HepG2 (cell line): ENCODE results near the gene ALDH3B2.

Experiments
- CC2D1A ChIP-seq: sonication (generic); formaldehyde crosslinking; IDR thresholded peaks from 2 replicates; pipeline ENCODE4 v1.8.1; 2023; ENCODE audit warnings: mild to moderate bottlenecking, missing genetic modification reagents
- DPF2 ChIP-seq: sonication (generic); formaldehyde crosslinking; IDR thresholded peaks from 2 replicates; pipeline ENCODE4 v1.4.0; 2020; ENCODE audit warnings: mild to moderate bottlenecking, low read depth, missing genetic modification reagents, borderline replicate concordance
- ETV5 ChIP-seq: IDR thresholded peaks from 2 replicates; pipeline ENCODE4 v1.6.1; 2018; ENCODE audit warnings: missing biosample characterization, missing genetic modification reagents, inconsistent platforms, borderline replicate concordance
- JUNB ChIP-seq: sonication (generic); formaldehyde crosslinking; IDR thresholded peaks from 2 replicates; pipeline ENCODE4 v1.8.0; 2022; ENCODE audit warnings: missing genetic modification reagents, mild to moderate bottlenecking, borderline replicate concordance
- POLR2A ChIP-seq, 2 experiments: IDR thresholded peaks; 2 replicates each; pipeline ENCODE4 v1.6.1; 2011; ENCODE audit warnings: low read depth in 2 of 2, low read length in 2 of 2, mild to moderate bottlenecking in 1 of 2, moderate library complexity in 1 of 2; ENCODE audit not compliant: insufficient read depth in 1 of 2
- SIN3B ChIP-seq: fragments of 150-350 bp; IDR thresholded peaks from 2 replicates; pipeline ENCODE4 v1.6.1; 2014; ENCODE audit warnings: low read length
- ZNF121 ChIP-seq: sonication (generic); formaldehyde crosslinking; IDR thresholded peaks from 2 replicates; pipeline ENCODE4 v1.5.0; 2020; ENCODE audit warnings: mild to moderate bottlenecking, missing genetic modification reagents
- TF ChIP-seq, protein P1 (sequence below): sonication (generic); formaldehyde crosslinking; IDR thresholded peaks from 2 replicates; pipeline ENCODE4 v1.5.0; 2020; ENCODE audit warnings: mild to moderate bottlenecking, missing genetic modification reagents, moderate library complexity
- TF ChIP-seq, protein P2 (sequence below): IDR thresholded peaks from 2 replicates; pipeline ENCODE4 v1.6.1; 2012; ENCODE audit warnings: low read length, improper control_type of control experiment
- TF ChIP-seq, protein P3 (sequence below): sonication (generic); formaldehyde crosslinking; IDR thresholded peaks from 2 replicates; pipeline ENCODE4 v1.5.0; 2020; ENCODE audit warnings: mild to moderate bottlenecking, missing genetic modification reagents

DNA sequence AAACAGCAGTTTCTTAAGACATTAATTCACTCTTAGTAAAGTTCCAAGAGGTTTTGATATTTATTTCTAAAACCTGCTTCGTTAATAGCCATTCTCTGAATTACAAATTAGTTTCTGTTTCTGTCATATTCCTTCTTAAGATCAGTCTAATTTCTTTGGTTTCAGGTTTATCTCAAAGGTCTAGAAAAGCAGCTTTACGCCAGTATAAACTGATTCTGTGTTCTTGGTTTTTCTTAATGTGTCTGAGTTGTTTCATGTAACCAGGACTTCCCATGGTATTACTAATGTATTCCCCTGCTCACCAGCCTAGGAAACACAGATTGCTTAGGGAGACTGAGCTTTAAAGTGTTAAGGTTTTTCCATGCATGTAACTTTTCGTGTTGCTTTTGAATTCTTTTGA is 17.1 kb downstream of the ALDH3B2 start:
- TF ChIP-seq DPF2 (CRISPR knock-in tag) (no peak), ETV5 (no peak), SIN3B (no peak), JUNB (no peak), CC2D1A (CRISPR knock-in tag) (no peak), POLR2A (IDR thresholded peaks at IDR 0.05; ENCODE audit: insufficient read depth in 1 of 2, low read depth in 2 of 2, low read length in 2 of 2) (no peak), ZNF121 (CRISPR knock-in tag) (no peak)
- TF ChIP-seq, protein P1, sequence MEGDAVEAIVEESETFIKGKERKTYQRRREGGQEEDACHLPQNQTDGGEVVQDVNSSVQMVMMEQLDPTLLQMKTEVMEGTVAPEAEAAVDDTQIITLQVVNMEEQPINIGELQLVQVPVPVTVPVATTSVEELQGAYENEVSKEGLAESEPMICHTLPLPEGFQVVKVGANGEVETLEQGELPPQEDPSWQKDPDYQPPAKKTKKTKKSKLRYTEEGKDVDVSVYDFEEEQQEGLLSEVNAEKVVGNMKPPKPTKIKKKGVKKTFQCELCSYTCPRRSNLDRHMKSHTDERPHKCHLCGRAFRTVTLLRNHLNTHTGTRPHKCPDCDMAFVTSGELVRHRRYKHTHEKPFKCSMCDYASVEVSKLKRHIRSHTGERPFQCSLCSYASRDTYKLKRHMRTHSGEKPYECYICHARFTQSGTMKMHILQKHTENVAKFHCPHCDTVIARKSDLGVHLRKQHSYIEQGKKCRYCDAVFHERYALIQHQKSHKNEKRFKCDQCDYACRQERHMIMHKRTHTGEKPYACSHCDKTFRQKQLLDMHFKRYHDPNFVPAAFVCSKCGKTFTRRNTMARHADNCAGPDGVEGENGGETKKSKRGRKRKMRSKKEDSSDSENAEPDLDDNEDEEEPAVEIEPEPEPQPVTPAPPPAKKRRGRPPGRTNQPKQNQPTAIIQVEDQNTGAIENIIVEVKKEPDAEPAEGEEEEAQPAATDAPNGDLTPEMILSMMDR (CRISPR knock-in tag): no peak
- TF ChIP-seq, protein P2, sequence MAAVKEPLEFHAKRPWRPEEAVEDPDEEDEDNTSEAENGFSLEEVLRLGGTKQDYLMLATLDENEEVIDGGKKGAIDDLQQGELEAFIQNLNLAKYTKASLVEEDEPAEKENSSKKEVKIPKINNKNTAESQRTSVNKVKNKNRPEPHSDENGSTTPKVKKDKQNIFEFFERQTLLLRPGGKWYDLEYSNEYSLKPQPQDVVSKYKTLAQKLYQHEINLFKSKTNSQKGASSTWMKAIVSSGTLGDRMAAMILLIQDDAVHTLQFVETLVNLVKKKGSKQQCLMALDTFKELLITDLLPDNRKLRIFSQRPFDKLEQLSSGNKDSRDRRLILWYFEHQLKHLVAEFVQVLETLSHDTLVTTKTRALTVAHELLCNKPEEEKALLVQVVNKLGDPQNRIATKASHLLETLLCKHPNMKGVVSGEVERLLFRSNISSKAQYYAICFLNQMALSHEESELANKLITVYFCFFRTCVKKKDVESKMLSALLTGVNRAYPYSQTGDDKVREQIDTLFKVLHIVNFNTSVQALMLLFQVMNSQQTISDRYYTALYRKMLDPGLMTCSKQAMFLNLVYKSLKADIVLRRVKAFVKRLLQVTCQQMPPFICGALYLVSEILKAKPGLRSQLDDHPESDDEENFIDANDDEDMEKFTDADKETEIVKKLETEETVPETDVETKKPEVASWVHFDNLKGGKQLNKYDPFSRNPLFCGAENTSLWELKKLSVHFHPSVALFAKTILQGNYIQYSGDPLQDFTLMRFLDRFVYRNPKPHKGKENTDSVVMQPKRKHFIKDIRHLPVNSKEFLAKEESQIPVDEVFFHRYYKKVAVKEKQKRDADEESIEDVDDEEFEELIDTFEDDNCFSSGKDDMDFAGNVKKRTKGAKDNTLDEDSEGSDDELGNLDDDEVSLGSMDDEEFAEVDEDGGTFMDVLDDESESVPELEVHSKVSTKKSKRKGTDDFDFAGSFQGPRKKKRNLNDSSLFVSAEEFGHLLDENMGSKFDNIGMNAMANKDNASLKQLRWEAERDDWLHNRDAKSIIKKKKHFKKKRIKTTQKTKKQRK: no peak
- TF ChIP-seq, protein P3, sequence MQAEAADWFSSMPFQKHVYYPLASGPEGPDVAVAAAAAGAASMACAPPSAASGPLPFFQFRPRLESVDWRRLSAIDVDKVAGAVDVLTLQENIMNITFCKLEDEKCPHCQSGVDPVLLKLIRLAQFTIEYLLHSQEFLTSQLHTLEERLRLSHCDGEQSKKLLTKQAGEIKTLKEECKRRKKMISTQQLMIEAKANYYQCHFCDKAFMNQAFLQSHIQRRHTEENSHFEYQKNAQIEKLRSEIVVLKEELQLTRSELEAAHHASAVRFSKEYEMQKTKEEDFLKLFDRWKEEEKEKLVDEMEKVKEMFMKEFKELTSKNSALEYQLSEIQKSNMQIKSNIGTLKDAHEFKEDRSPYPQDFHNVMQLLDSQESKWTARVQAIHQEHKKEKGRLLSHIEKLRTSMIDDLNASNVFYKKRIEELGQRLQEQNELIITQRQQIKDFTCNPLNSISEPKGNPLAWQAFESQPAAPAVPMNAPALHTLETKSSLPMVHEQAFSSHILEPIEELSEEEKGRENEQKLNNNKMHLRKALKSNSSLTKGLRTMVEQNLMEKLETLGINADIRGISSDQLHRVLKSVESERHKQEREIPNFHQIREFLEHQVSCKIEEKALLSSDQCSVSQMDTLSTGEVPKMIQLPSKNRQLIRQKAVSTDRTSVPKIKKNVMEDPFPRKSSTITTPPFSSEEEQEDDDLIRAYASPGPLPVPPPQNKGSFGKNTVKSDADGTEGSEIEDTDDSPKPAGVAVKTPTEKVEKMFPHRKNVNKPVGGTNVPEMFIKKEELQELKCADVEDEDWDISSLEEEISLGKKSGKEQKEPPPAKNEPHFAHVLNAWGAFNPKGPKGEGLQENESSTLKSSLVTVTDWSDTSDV (CRISPR knock-in tag): no peak
